ENCODE measurements around the gene RNMT.

GRCh38 chr18:13703899-13704298 lies 22.6 kb upstream of the RNMT start:
- TF ChIP-seq POLR2A (IDR thresholded peaks at IDR 0.05; ENCODE audit: low read length), result no peak
- no peak for TF ChIP-seq GATA1 (IDR thresholded peaks at IDR 0.05; ENCODE audit: low read depth, low read length)

Measured in erythroblast (primary cell).